K562 (cell line): Measurements from ENCODE around the gene GPRC5B.

Experiments
- E2F3 ChIP-seq: fragments of 250-450 bp; sonication (Bioruptor Pico); IDR thresholded peaks from 2 replicates; pipeline ENCODE4 v1.4.0; 2020; ENCODE audit warnings: mild to moderate bottlenecking
- MTF1 ChIP-seq: fragments of 250-450 bp; sonication (Bioruptor Pico); IDR thresholded peaks from 2 replicates; pipeline ENCODE4 v1.9.0; 2021; ENCODE audit warnings: moderate library complexity, mild to moderate bottlenecking, inconsistent platforms, borderline replicate concordance
- RFX5 ChIP-seq: IDR thresholded peaks from 2 replicates; pipeline ENCODE4 v1.6.1; 2011; ENCODE audit warnings: low read depth, mild to moderate bottlenecking, improper control_type of control experiment, low read length
- YY1 ChIP-seq, 3 experiments: IDR thresholded peaks; 2 replicates each; pipeline ENCODE4 v1.6.1; 2011; ENCODE audit warnings: low read length in 2 of 3, mild to moderate bottlenecking in 2 of 3, moderate library complexity in 2 of 3, borderline replicate concordance in 1 of 3, control low read depth in 1 of 3, low read depth in 1 of 3; ENCODE audit not compliant: insufficient read depth in 3 of 3, insufficient replicate concordance in 2 of 3, control insufficient read depth in 1 of 3, insufficient read length in 1 of 3; ENCODE audit errors: extremely low read depth in 1 of 3
- ZBTB8A ChIP-seq: fragments of 450-650 bp; IDR thresholded peaks from 2 replicates; pipeline ENCODE4 v1.6.1; 2018; ENCODE audit warnings: mild to moderate bottlenecking, moderate library complexity; ENCODE audit not compliant: partially characterized antibody
- TF ChIP-seq, protein P1 (sequence below), 3 experiments: IDR thresholded peaks in 2 of 3; conservative IDR thresholded peaks in 1 of 3; 2 replicates each; pipeline ENCODE4 v1.5.1; 2011 to 2012; ENCODE audit warnings: low read length in 3 of 3, mild to moderate bottlenecking in 3 of 3, control low read depth in 2 of 3, improper control_type of control experiment in 1 of 3, inconsistent platforms in 1 of 3, low read depth in 1 of 3, mixed read lengths in 1 of 3, moderate library complexity in 1 of 3; ENCODE audit not compliant: insufficient read depth in 2 of 3
- TF ChIP-seq, protein P2 (sequence below): fragments of 250-450 bp; sonication (Bioruptor Pico); IDR thresholded peaks from 2 replicates; pipeline ENCODE4 v1.5.1; 2021; ENCODE audit warnings: mild to moderate bottlenecking
- TF ChIP-seq, protein P3 (sequence below): fragments of 200-400 bp; formaldehyde crosslinking; IDR thresholded peaks from 2 replicates; pipeline ENCODE4 v1.6.1; 2017; ENCODE audit warnings: mild to moderate bottlenecking, low read depth, low read length, moderate library complexity
- TF ChIP-seq, protein P4 (sequence below), 2 experiments: fragments of 200-800 bp in 1 of 2; sonication (Bioruptor generic) in 1 of 2; sonication (generic) in 1 of 2; formaldehyde crosslinking in 1 of 2; IDR thresholded peaks in 1 of 2; conservative IDR thresholded peaks in 1 of 2; 2 replicates each; pipeline versions ENCODE4 v1.5.0 to v1.6.1; 2016 to 2020; ENCODE audit warnings: missing compliant biosample characterization in 1 of 2, missing genetic modification characterization in 1 of 2, missing genetic modification reagents in 1 of 2

DNA sequence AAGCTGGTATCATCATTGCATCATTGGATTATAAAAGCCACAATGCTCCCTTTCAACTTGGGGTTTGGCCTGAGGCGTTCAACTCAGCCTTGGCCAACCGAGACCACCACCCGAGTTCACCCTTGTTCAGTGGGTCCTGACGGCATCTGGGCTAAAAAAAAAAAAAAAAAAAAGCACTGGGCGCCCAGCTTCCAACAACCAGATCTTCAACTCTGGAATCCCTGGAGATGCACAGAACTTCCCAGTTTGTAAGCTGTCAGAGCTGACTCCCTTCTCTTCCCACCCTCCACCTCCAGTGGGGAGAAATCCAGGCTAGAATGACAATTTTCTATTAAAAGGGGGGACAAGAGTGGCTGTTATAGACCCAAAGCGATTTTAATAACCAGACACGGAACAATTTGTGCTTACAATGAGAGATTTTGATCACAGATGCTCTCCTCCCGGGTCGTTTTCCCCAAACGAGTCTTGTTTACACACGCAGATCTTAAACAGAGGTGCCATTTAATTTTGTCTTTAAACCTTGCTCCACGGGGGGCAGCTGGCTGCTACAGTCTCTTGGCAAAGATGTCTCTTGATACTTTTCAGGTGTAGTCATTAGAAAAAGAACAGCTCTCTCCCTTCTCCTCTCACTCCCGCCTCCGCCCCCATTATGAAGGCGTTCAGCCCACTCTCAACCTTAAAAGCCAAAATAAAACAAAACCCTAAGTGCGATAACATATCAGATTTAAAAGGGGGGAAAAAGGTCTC lies 26.9 kb downstream of the GPRC5B start:
- TF ChIP-seq YY1 (IDR thresholded peaks at IDR 0.05; ENCODE audit: borderline replicate concordance in 1 of 3, control insufficient read depth in 1 of 3, extremely low read depth in 1 of 3, insufficient read depth in 3 of 3, insufficient read length in 1 of 3, insufficient replicate concordance in 2 of 3, low read depth in 1 of 3, low read length in 2 of 3): no peak
- TF ChIP-seq, protein P1, sequence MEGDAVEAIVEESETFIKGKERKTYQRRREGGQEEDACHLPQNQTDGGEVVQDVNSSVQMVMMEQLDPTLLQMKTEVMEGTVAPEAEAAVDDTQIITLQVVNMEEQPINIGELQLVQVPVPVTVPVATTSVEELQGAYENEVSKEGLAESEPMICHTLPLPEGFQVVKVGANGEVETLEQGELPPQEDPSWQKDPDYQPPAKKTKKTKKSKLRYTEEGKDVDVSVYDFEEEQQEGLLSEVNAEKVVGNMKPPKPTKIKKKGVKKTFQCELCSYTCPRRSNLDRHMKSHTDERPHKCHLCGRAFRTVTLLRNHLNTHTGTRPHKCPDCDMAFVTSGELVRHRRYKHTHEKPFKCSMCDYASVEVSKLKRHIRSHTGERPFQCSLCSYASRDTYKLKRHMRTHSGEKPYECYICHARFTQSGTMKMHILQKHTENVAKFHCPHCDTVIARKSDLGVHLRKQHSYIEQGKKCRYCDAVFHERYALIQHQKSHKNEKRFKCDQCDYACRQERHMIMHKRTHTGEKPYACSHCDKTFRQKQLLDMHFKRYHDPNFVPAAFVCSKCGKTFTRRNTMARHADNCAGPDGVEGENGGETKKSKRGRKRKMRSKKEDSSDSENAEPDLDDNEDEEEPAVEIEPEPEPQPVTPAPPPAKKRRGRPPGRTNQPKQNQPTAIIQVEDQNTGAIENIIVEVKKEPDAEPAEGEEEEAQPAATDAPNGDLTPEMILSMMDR (IDR thresholded peaks at IDR 0.05 in 2 of 3, conservative IDR thresholded peaks at IDR 0.05 in 1 of 3; ENCODE audit: insufficient read depth in 2 of 3, low read depth in 1 of 3, low read length in 3 of 3): no peak
- TF ChIP-seq, protein P2, sequence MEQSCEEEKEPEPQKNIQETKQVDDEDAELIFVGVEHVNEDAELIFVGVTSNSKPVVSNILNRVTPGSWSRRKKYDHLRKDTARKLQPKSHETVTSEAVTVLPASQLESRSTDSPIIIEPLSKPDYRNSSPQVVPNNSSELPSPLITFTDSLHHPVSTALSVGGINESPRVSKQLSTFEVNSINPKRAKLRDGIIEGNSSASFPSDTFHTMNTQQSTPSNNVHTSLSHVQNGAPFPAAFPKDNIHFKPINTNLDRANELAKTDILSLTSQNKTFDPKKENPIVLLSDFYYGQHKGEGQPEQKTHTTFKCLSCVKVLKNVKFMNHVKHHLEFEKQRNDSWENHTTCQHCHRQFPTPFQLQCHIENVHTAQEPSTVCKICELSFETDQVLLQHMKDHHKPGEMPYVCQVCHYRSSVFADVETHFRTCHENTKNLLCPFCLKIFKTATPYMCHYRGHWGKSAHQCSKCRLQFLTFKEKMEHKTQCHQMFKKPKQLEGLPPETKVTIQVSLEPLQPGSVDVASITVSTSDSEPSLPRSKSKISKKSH (CRISPR knock-in tag): no peak
- TF ChIP-seq, protein P3, sequence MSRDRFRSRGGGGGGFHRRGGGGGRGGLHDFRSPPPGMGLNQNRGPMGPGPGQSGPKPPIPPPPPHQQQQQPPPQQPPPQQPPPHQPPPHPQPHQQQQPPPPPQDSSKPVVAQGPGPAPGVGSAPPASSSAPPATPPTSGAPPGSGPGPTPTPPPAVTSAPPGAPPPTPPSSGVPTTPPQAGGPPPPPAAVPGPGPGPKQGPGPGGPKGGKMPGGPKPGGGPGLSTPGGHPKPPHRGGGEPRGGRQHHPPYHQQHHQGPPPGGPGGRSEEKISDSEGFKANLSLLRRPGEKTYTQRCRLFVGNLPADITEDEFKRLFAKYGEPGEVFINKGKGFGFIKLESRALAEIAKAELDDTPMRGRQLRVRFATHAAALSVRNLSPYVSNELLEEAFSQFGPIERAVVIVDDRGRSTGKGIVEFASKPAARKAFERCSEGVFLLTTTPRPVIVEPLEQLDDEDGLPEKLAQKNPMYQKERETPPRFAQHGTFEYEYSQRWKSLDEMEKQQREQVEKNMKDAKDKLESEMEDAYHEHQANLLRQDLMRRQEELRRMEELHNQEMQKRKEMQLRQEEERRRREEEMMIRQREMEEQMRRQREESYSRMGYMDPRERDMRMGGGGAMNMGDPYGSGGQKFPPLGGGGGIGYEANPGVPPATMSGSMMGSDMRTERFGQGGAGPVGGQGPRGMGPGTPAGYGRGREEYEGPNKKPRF: no peak
- TF ChIP-seq ZBTB8A: no peak
- TF ChIP-seq MTF1 (CRISPR knock-in tag): no peak
- TF ChIP-seq, protein P4, sequence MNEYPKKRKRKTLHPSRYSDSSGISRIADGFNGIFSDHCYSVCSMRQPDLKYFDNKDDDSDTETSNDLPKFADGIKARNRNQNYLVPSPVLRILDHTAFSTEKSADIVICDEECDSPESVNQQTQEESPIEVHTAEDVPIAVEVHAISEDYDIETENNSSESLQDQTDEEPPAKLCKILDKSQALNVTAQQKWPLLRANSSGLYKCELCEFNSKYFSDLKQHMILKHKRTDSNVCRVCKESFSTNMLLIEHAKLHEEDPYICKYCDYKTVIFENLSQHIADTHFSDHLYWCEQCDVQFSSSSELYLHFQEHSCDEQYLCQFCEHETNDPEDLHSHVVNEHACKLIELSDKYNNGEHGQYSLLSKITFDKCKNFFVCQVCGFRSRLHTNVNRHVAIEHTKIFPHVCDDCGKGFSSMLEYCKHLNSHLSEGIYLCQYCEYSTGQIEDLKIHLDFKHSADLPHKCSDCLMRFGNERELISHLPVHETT (CRISPR knock-in tag; conservative IDR thresholded peaks at IDR 0.05 in 1 of 2, IDR thresholded peaks at IDR 0.05 in 1 of 2): no peak
- no peak for TF ChIP-seq E2F3 (CRISPR knock-in tag)
- TF ChIP-seq RFX5: no peak
